Measurements from ENCODE around the gene NFIC.

GRCh38 chr19:3499738-3500428 is 133.5 kb downstream of the NFIC start:
- TF ChIP-seq POLR2A (IDR thresholded peaks at IDR 0.05) = no peak
- TF ChIP-seq, protein P1, sequence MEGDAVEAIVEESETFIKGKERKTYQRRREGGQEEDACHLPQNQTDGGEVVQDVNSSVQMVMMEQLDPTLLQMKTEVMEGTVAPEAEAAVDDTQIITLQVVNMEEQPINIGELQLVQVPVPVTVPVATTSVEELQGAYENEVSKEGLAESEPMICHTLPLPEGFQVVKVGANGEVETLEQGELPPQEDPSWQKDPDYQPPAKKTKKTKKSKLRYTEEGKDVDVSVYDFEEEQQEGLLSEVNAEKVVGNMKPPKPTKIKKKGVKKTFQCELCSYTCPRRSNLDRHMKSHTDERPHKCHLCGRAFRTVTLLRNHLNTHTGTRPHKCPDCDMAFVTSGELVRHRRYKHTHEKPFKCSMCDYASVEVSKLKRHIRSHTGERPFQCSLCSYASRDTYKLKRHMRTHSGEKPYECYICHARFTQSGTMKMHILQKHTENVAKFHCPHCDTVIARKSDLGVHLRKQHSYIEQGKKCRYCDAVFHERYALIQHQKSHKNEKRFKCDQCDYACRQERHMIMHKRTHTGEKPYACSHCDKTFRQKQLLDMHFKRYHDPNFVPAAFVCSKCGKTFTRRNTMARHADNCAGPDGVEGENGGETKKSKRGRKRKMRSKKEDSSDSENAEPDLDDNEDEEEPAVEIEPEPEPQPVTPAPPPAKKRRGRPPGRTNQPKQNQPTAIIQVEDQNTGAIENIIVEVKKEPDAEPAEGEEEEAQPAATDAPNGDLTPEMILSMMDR (IDR thresholded peaks at IDR 0.05) = no peak
